Left kidney (tissue), 2 donors: Measurements from ENCODE around the gene PRM2. TPM values are rescaled to one million over a fixed set of nuclear protein-coding genes. Genes with fewer than 3 reads are reported as not detected.
"Not testable (repeated sequence)": the region's sequence is repeated elsewhere in the genome, so short reads cannot be mapped to it uniquely, and the experiment has no call there.

Experiments used
- DNase-seq: peaks from one replicate; pipeline ENCODE4 v3.0.0-alpha.2; 2013
- polyA plus RNA-seq: library from polyadenylated mRNA; unstranded; fragments of 120-200 nt; gene quantifications from one replicate; pipeline ENCODE4 v1.2.1, GENCODE V29; 2013; ENCODE audit not compliant: insufficient read length

PRM2 gene
- polyA plus RNA-seq, 1 donor: not detected

- DNase-seq: not testable (repeated sequence)
Measured at GRCh38 chr16:11289696-11290095, 13.4 kb upstream of the PRM2 start.

GRCh38 chr16:11289202-11289601 is 12.9 kb upstream of the PRM2 start:
- DNase-seq: no peak

- DNase-seq: no peak
Measured at GRCh38 chr16:11285842-11286241, 9.6 kb upstream of the PRM2 start.

- no peak for DNase-seq
Measured at GRCh38 chr16:11283820-11284248, 7.6 kb upstream of the PRM2 start.

GRCh38 chr16:11280616-11281522 is 4.6 kb upstream of the PRM2 start, which contains the start of gene PRM1:
Gene PRM1, minus strand, starts transcription at chr16:11281330. Its CDS starts 92 bp downstream, at chr16:11281238.
- DNase-seq: no peak

GRCh38 chr16:11278681-11279628 is 2.7 kb upstream of the PRM2 start:
- DNase-seq: no peak

- no peak for DNase-seq
Measured at GRCh38 chr16:11277607-11278337, 1.5 kb upstream of the PRM2 start.

- DNase-seq: no peak
Measured at GRCh38 chr16:11276896-11277593, 765 bp upstream of the PRM2 start.

GRCh38 chr16:11274964-11275363 is 1.3 kb downstream of the PRM2 start:
- no peak for DNase-seq

GRCh38 chr16:11273721-11274324 is 2.5 kb downstream of the PRM2 start:
- DNase-seq: peak; percentile 85

- no peak for DNase-seq
Measured at GRCh38 chr16:11272921-11273720, 3.2 kb downstream of the PRM2 start, which contains the start of gene PRM3. Gene PRM3, minus strand, starts transcription at chr16:11273629. Its CDS starts 34 bp downstream, at chr16:11273595.

GRCh38 chr16:11272484-11272883 is 3.8 kb downstream of the PRM2 start:
- no peak for DNase-seq

- DNase-seq: no peak
Measured at GRCh38 chr16:11271610-11272009, 4.7 kb downstream of the PRM2 start.

- no peak for DNase-seq
Measured at GRCh38 chr16:11270602-11271162, 5.6 kb downstream of the PRM2 start.

- no peak for DNase-seq
Measured at GRCh38 chr16:11268921-11269375, 7.3 kb downstream of the PRM2 start, which contains the start of gene TNP2. Gene TNP2, minus strand, starts transcription at chr16:11269325. Its CDS starts 63 bp downstream, at chr16:11269262.

GRCh38 chr16:11265124-11265523 is 11.2 kb downstream of the PRM2 start:
- DNase-seq: no peak

GRCh38 chr16:11264155-11264832 is 12.0 kb downstream of the PRM2 start:
- DNase-seq: no peak

GRCh38 chr16:11263737-11264136 is 12.5 kb downstream of the PRM2 start:
- DNase-seq: no peak

GRCh38 chr16:11262915-11263314 is 13.4 kb downstream of the PRM2 start:
- DNase-seq: no peak
